Endothelial cell of umbilical vein (primary cell): ENCODE measurements around the gene GNAO1. TPM values are rescaled to one million over a fixed set of nuclear protein-coding genes. Genes with fewer than 3 reads are reported as not detected.

ENCODE experiments used
- BruUV-seq: library from RNA; stranded (reverse); fragments of 400-500 nt; replicated peaks from 2 replicates; lab custom pipeline; 2021; lab: Mats Ljungman, UMichigan
- CTCF ChIA-PET: fragments of 300-600, 350-600 bp; sonication (Branson Sonifier 250); formaldehyde crosslinking; loops from one replicate; lab custom pipeline; 2021; ENCODE audit warnings: antibody characterized with exemption, inconsistent platforms; lab: Charles Lee
- POLR2A ChIA-PET: fragments of 300-600, 350-600 bp; sonication (Branson Sonifier 250); formaldehyde crosslinking; loops from one replicate; lab custom pipeline; 2021; ENCODE audit warnings: antibody characterized with exemption, inconsistent platforms; lab: Charles Lee
- DNase-seq: peaks from one replicate; pipeline ENCODE4 v3.0.0-alpha.2; 2011; ENCODE audit warnings: low read depth, low spot score
- FAIRE-seq: peaks from 2 replicates; lab custom pipeline; 2011; peaks lifted over from hg19 to GRCh38; lab: Jason Lieb, UNC
- H2AFZ ChIP-seq: 2 replicates; pipeline ENCODE4 v1.6.0; 2012; ENCODE audit warnings: low read depth, low read length, control low read depth, inconsistent platforms
- H3K27ac ChIP-seq: 2 replicates; pipeline ENCODE4 v1.5.1; 2011; ENCODE audit warnings: low read depth, mild to moderate bottlenecking, control low read depth, low read length, moderate library complexity; ENCODE audit not compliant: insufficient read depth
- H3K27me3 ChIP-seq, 2 experiments: 2 replicates each; pipeline versions ENCODE4 v1.6.0 to v1.6.1; 2011; ENCODE audit warnings: low read length in 2 of 2, mixed read lengths in 1 of 2; ENCODE audit not compliant: control insufficient read depth in 2 of 2, insufficient read depth in 2 of 2
- H3K36me3 ChIP-seq, 2 experiments: 2 replicates in 1 of 2; 3 replicates in 1 of 2; pipeline ENCODE4 v1.5.1; 2011; ENCODE audit warnings: low read length in 2 of 2, mild to moderate bottlenecking in 1 of 2, moderate library complexity in 1 of 2; ENCODE audit not compliant: control insufficient read depth in 2 of 2, insufficient read depth in 2 of 2; ENCODE audit errors: extremely low read depth in 1 of 2
- H3K4me1 ChIP-seq: 3 replicates; pipeline ENCODE4 v1.5.1; 2011; ENCODE audit warnings: mild to moderate bottlenecking, low read length; ENCODE audit not compliant: control insufficient read depth, insufficient read depth; ENCODE audit errors: extremely low read depth
- H3K4me2 ChIP-seq: 2 replicates; pipeline ENCODE4 v1.6.1; 2011; ENCODE audit warnings: low read length, control low read depth, mixed read lengths; ENCODE audit not compliant: insufficient read depth
- H3K4me3 ChIP-seq, 3 experiments: fragments of 200-600 bp in 1 of 3; sonication (generic), shearing (Covaris generic) in 1 of 3; replicated peaks in 1 of 3; 2 replicates each; pipeline ENCODE4 v1.5.1; 2011 to 2016; ENCODE audit warnings: control low read depth in 3 of 3, low read length in 3 of 3, mild to moderate bottlenecking in 2 of 3, inconsistent platforms in 1 of 3, low read depth in 1 of 3, moderate library complexity in 1 of 3; ENCODE audit not compliant: insufficient read depth in 1 of 3
- H3K79me2 ChIP-seq: 2 replicates; pipeline ENCODE4 v1.6.0; 2012; ENCODE audit warnings: low read length, inconsistent platforms; ENCODE audit not compliant: control insufficient read depth, insufficient read depth
- H3K9ac ChIP-seq: replicated peaks from 2 replicates; pipeline ENCODE3; 2011; ENCODE audit warnings: low read length, control low read depth; ENCODE audit not compliant: insufficient read depth; ENCODE audit errors: extremely low read depth
- H3K9me1 ChIP-seq: replicated peaks from 3 replicates; pipeline ENCODE4 v1.6.0; 2011; ENCODE audit warnings: mild to moderate bottlenecking, low read length; ENCODE audit not compliant: control insufficient read depth, insufficient read depth; ENCODE audit errors: extremely low read depth
- H3K9me3 ChIP-seq: replicated peaks from 2 replicates; pipeline ENCODE4 v1.5.1; 2012; ENCODE audit warnings: low read length, inconsistent platforms; ENCODE audit not compliant: control insufficient read depth, insufficient read depth
- H4K20me1 ChIP-seq: replicated peaks from 2 replicates; pipeline ENCODE3; 2011; ENCODE audit warnings: mild to moderate bottlenecking, low read length; ENCODE audit not compliant: control insufficient read depth, insufficient read depth; ENCODE audit errors: extremely low read depth
- EZH2 ChIP-seq: IDR thresholded peaks from 2 replicates; pipeline ENCODE4 v1.6.1; 2012; ENCODE audit warnings: borderline replicate concordance, low read depth, mild to moderate bottlenecking, moderate library complexity, low read length, inconsistent platforms; ENCODE audit not compliant: severe bottlenecking
- FOS ChIP-seq: IDR thresholded peaks from 2 replicates; pipeline ENCODE4 v1.6.1; 2011; ENCODE audit warnings: mild to moderate bottlenecking, low read length, moderate library complexity, borderline replicate concordance; ENCODE audit not compliant: insufficient read depth
- GATA2 ChIP-seq: IDR thresholded peaks from 2 replicates; pipeline ENCODE4 v1.7.0; 2011; ENCODE audit warnings: low read depth, mild to moderate bottlenecking, moderate library complexity, mixed read lengths, low read length; ENCODE audit not compliant: insufficient read length, insufficient read depth
- JUN ChIP-seq: IDR thresholded peaks from 2 replicates; pipeline ENCODE4 v1.6.1; 2011; ENCODE audit warnings: borderline replicate concordance, low read depth; ENCODE audit not compliant: insufficient read length, insufficient read depth
- MAX ChIP-seq: IDR thresholded peaks from 2 replicates; pipeline ENCODE4 v1.6.1; 2011; ENCODE audit not compliant: insufficient read depth, insufficient read length
- MYC ChIP-seq: IDR thresholded peaks from one replicate; pipeline ENCODE4 v1.6.1; 2011; ENCODE audit warnings: mild to moderate bottlenecking, low read depth, low read length
- POLR2A ChIP-seq: IDR thresholded peaks from 2 replicates; pipeline ENCODE4 v1.6.1; 2012; ENCODE audit warnings: low read depth, mild to moderate bottlenecking, control low read depth, low read length
- POLR2AphosphoS5 ChIP-seq: IDR thresholded peaks from 2 replicates; pipeline ENCODE4 v1.6.1; 2012; ENCODE audit warnings: low read depth, mild to moderate bottlenecking, control low read depth, low read length, moderate library complexity; ENCODE audit not compliant: insufficient read depth
- dilution Hi-C: fragments of 300-500 bp; cut with MboI; formaldehyde crosslinking; loops from one replicate; pipeline ENCODE4 v1.15.0; 2019; ENCODE audit warnings: low sequenced_read_pairs; ENCODE audit not compliant: extremely low pct_ligation_motif_present
- intact Hi-C: fragments of 100-400 bp; cut with micrococcal nuclease; formaldehyde crosslinking; loops from one replicate; pipeline ENCODE4 v1.10.0; 2022
- polyA plus RNA-seq, 4 experiments: library from polyadenylated mRNA; depleted of rRNA in 3 of 4; stranded (reverse) in 3 of 4; unstranded in 1 of 4; fragments of >200 nt; gene quantifications; 2 replicates each; pipeline versions ENCODE4 v1.2.1 to v1.2.3, GENCODE V29; 2011 to 2012; ENCODE audit warnings: missing spikeins in 1 of 4
- total RNA-seq: library from RNA; stranded (reverse); gene quantifications from 2 replicates; pipeline ENCODE4 v1.2.3, GENCODE V29; 2021
- TF ChIP-seq, protein P1 (sequence below), 2 donors: IDR thresholded peaks; 1 replicate in 1 of 2; 2 replicates in 1 of 2; pipeline ENCODE4 v1.5.1; 2011; ENCODE audit warnings: low read length in 2 of 2, mild to moderate bottlenecking in 2 of 2, moderate library complexity in 2 of 2, control low read depth in 1 of 2, inconsistent platforms in 1 of 2, low read depth in 1 of 2; ENCODE audit not compliant: insufficient read depth in 1 of 2; ENCODE audit errors: extremely low read depth in 1 of 2

The GNAO1 gene
- total and polyA plus RNA-seq, 2 donors (not counting 3 experiments of a cell fraction or from before 2014, with no cell fraction given): not detected

DNA sequence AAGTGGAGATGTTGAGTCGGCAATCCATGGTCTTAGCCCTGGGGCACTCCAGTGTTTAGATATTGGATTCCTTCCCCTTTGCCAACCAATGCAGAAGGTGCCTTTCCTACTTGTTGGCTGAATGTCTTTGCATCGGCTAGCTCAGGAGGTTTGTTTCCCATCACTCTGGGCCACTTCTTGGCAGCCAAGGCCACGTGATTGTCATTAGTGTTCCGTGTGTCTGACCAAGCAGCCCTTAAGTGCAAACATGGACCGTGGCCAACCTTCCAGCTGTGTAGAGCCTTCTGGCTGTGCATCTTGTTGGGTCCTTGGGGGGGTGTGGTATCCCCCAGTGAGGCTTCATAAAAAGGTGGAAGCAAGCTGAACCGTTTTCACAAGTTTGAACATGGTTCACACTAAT lies 66.0 kb downstream of the GNAO1 start:
- no peak for FAIRE-seq
- ChIA-PET POLR2A (no interaction called here), CTCF (no interaction called here)
- Histone ChIP-seq H3K36me3 (no peaks in the 10 kb centered on the region), H3K4me1 (no peaks in the 10 kb centered on the region), H2AFZ (no peak overlapping the region), H3K27me3 (peaks cover 0 to 2% of the 10 kb centered on the region in 2 experiments), H3K4me3 (no peak overlapping the region), H4K20me1 (no peaks in the 10 kb centered on the region), H3K79me2 (no peaks in the 10 kb centered on the region), H3K9ac (no peak overlapping the region), H3K9me3 (no peaks in the 10 kb centered on the region), H3K27ac (no peak overlapping the region), H3K9me1 (no peaks in the 10 kb centered on the region), H3K4me2 (no peak overlapping the region)
- no TSS peak for BruUV-seq
- TF ChIP-seq MAX (no peak), JUN (no peak)
- DNase-seq: no peak
- intact Hi-C loops: no loop called here
- dilution Hi-C loops: no loop called here

GRCh38 chr16:56257666-56258342 lies 66.5 kb downstream of the GNAO1 start:
- dilution Hi-C loops (no loop called here), intact Hi-C loops (no loop called here)
- Histone ChIP-seq H3K4me1 (no peaks in the 10 kb centered on the region), H3K36me3 (no peaks in the 10 kb centered on the region), H4K20me1 (no peaks in the 10 kb centered on the region), H3K79me2 (no peaks in the 10 kb centered on the region), H3K4me2 (no peak overlapping the region), H3K4me3 (no peak overlapping the region), H3K9ac (no peak overlapping the region), H2AFZ (no peak overlapping the region), H3K27me3 (peaks cover 0 to 2% of the 10 kb centered on the region in 2 experiments), H3K9me1 (no peaks in the 10 kb centered on the region), H3K9me3 (no peaks in the 10 kb centered on the region), H3K27ac (no peak overlapping the region)
- no peak for TF ChIP-seq POLR2AphosphoS5
- no peak for TF ChIP-seq FOS
- TF ChIP-seq JUN: no peak
- TF ChIP-seq POLR2A: no peak
- no peak for TF ChIP-seq MYC
- no peak for TF ChIP-seq MAX
- no peak for TF ChIP-seq EZH2
- TF ChIP-seq, protein P1, sequence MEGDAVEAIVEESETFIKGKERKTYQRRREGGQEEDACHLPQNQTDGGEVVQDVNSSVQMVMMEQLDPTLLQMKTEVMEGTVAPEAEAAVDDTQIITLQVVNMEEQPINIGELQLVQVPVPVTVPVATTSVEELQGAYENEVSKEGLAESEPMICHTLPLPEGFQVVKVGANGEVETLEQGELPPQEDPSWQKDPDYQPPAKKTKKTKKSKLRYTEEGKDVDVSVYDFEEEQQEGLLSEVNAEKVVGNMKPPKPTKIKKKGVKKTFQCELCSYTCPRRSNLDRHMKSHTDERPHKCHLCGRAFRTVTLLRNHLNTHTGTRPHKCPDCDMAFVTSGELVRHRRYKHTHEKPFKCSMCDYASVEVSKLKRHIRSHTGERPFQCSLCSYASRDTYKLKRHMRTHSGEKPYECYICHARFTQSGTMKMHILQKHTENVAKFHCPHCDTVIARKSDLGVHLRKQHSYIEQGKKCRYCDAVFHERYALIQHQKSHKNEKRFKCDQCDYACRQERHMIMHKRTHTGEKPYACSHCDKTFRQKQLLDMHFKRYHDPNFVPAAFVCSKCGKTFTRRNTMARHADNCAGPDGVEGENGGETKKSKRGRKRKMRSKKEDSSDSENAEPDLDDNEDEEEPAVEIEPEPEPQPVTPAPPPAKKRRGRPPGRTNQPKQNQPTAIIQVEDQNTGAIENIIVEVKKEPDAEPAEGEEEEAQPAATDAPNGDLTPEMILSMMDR (IDR thresholded peaks at IDR 0.05; ENCODE audit: extremely low read depth in 1 of 2, insufficient read depth in 1 of 2, low read depth in 1 of 2, low read length in 2 of 2): no peak
- no peak for TF ChIP-seq GATA2
- FAIRE-seq: no peak
- no TSS peak for BruUV-seq
- ChIA-PET CTCF (no interaction called here), POLR2A (no interaction called here)
- DNase-seq: no peak
